Type B pancreatic cell (in vitro differentiated cells): ENCODE data around the gene NAE1. TPM values are rescaled to one million over a fixed set of nuclear protein-coding genes. Genes with fewer than 3 reads are reported as not detected.

Experiments used
- DNase-seq: peaks from one replicate; pipeline ENCODE4 v3.0.0; 2021; ENCODE audit warnings: mixed read lengths; ENCODE audit not compliant: unreplicated experiment; ENCODE audit errors: extremely low spot score
- H3K27ac Mint-ChIP-seq: 2 replicates; pipeline ENCODE4 v1.8.0; 2021; ENCODE audit warnings: mild to moderate bottlenecking, mixed read lengths
- H3K27me3 Mint-ChIP-seq: 2 replicates; pipeline ENCODE4 v1.8.0; 2021; ENCODE audit warnings: mixed read lengths
- H3K36me3 Mint-ChIP-seq: 2 replicates; pipeline ENCODE4 v1.8.0; 2021; ENCODE audit warnings: mixed read lengths
- H3K4me1 Mint-ChIP-seq: one replicate; pipeline ENCODE4 v1.8.0; 2021; ENCODE audit warnings: mixed read lengths; ENCODE audit not compliant: unreplicated experiment
- H3K4me3 Mint-ChIP-seq: 2 replicates; pipeline ENCODE4 v1.8.0; 2021; ENCODE audit warnings: mild to moderate bottlenecking, mixed read lengths
- H3K9me3 Mint-ChIP-seq: 2 replicates; pipeline ENCODE4 v1.8.0; 2021; ENCODE audit warnings: mixed read lengths
- total RNA-seq: library from RNA; stranded (reverse); gene quantifications from 2 replicates; pipeline ENCODE4 v1.2.1, GENCODE V29; 2021; ENCODE audit warnings: low replicate concordance
- TF ChIP-seq, protein P1 (sequence below): fragments of 200-600 bp; sonication (generic); conservative IDR thresholded peaks from 2 replicates; pipeline ENCODE4 v1.5.0; 2021; ENCODE audit warnings: antibody characterized with exemption, mild to moderate bottlenecking

The NAE1 gene
- total RNA-seq, 1 donor from 2014 or later, result 92.5 TPM

GRCh38 chr16:66786551-66786950, 44.2 kb downstream of the NAE1 start:
- TF ChIP-seq, protein P1, sequence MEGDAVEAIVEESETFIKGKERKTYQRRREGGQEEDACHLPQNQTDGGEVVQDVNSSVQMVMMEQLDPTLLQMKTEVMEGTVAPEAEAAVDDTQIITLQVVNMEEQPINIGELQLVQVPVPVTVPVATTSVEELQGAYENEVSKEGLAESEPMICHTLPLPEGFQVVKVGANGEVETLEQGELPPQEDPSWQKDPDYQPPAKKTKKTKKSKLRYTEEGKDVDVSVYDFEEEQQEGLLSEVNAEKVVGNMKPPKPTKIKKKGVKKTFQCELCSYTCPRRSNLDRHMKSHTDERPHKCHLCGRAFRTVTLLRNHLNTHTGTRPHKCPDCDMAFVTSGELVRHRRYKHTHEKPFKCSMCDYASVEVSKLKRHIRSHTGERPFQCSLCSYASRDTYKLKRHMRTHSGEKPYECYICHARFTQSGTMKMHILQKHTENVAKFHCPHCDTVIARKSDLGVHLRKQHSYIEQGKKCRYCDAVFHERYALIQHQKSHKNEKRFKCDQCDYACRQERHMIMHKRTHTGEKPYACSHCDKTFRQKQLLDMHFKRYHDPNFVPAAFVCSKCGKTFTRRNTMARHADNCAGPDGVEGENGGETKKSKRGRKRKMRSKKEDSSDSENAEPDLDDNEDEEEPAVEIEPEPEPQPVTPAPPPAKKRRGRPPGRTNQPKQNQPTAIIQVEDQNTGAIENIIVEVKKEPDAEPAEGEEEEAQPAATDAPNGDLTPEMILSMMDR, result no peak
- no peak for DNase-seq
- Mint-ChIP-seq H3K4me1 (no peaks in the 10 kb centered on the region), H3K27ac (no peak overlapping the region), H3K4me3 (no peak overlapping the region), H3K36me3 (no peaks in the 10 kb centered on the region), H3K27me3 (peaks cover 4% of the 10 kb centered on the region), H3K9me3 (no peaks in the 10 kb centered on the region)

DNA sequence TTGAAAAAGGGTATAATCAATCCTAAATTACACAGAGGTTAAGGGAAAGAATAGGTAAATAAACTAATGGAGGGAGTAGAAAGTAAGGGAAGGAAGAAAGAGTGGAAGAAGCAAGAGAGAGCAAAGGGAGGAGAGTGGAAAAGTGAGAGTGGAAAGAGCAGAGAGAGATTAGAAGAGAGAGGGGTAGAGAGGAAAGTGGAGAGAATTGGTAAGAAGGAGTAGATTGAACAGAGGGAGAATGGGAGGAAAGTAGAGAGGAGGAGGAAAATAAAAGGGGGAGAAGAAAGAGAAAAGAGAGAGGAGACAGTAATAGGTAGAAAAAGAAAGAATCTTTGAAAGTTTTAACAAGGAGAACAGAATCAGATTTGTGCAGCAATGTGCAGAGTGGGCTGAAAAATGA, 54.3 kb downstream of the NAE1 start:
- TF ChIP-seq, protein P1, result no peak
- no peaks in the 10 kb centered on the region for H3K27me3 Mint-ChIP-seq
- no peak for DNase-seq
- no peaks in the 10 kb centered on the region for H3K9me3 Mint-ChIP-seq
- no peaks in the 10 kb centered on the region for H3K4me1 Mint-ChIP-seq
- H3K4me3 Mint-ChIP-seq, result no peak overlapping the region
- no peaks in the 10 kb centered on the region for H3K36me3 Mint-ChIP-seq
- H3K27ac Mint-ChIP-seq, result no peak overlapping the region

DNA sequence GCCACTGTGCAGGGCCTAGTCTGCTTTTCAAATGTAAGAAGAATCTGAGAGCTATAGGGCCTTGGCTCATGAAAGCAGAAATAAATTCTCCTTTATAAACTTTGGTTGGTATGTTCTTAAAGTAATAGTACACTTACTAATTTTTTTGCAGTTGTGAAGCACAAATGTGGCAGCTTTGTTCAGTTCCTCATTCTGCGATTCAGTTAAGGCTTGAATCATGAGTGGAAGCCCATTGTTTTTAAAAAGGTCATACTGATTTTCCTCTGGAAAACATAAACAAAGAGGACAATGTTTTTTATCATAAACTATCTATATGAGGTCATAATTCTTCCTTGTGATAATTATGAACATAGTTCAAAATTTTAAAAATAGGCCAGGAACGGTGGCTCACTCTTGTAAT, 55.8 kb downstream of the NAE1 start:
- Mint-ChIP-seq H3K4me1 (no peaks in the 10 kb centered on the region), H3K4me3 (no peak overlapping the region), H3K36me3 (no peaks in the 10 kb centered on the region), H3K9me3 (no peaks in the 10 kb centered on the region), H3K27me3 (no peaks in the 10 kb centered on the region), H3K27ac (no peak overlapping the region)
- DNase-seq, result no peak
- TF ChIP-seq, protein P1, result no peak

DNA sequence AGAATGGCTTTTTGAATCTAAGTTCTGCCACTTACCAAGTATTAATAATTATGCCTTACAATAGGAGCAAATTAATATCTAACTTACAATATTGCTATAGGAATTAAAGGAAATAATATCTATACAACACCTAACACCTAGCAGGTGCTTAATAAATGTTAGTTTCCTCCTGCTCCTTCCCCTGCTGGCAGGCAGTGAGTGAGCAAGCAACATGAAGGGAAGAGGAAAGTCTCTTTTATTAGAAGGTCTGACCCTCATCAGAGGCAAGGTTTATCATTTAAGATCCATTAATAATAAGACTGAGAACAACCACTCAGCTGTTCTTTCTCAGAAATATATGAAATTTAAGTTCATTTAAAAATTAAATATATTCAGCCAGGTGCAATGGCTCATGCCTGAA, 72.7 kb downstream of the NAE1 start:
- Mint-ChIP-seq H3K9me3 (no peaks in the 10 kb centered on the region), H3K36me3 (no peaks in the 10 kb centered on the region), H3K4me3 (no peak overlapping the region), H3K4me1 (no peaks in the 10 kb centered on the region), H3K27me3 (peaks cover 25% of the 10 kb centered on the region), H3K27ac (no peak overlapping the region)
- TF ChIP-seq, protein P1, result peak; percentile 47
- no peak for DNase-seq

DNA sequence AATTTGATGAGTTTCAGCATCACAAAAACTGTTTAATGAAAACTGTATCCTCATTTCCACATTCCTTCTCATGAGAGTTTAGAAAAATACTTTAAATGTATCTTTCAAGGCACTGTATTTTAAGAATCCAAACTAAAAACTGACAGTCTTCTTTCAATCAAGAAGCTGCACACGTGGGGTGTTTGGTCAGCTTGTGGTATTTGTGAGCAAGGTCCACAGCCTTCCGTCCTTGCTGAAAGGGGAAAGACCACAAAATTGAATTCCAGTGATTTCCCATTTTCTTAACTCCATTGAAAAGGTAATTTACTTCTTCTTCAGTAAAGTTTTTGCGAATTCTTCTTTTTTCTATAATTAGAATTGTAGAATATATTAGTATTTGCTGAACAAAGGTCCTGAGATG, 76.0 kb downstream of the NAE1 start:
- Mint-ChIP-seq H3K27me3 (peaks cover 32% of the 10 kb centered on the region), H3K4me1 (peaks cover 12% of the 10 kb centered on the region), H3K27ac (no peak overlapping the region), H3K9me3 (no peaks in the 10 kb centered on the region), H3K36me3 (peaks cover 5% of the 10 kb centered on the region), H3K4me3 (no peak overlapping the region)
- TF ChIP-seq, protein P1, result no peak
- DNase-seq, result no peak

- TF ChIP-seq, protein P1, result no peak
- H3K27me3 Mint-ChIP-seq, result peaks cover 32% of the 10 kb centered on the region
- H3K9me3 Mint-ChIP-seq, result no peaks in the 10 kb centered on the region
- DNase-seq, result no peak
- H3K4me1 Mint-ChIP-seq, result peaks cover 18% of the 10 kb centered on the region
- no peak overlapping the region for H3K27ac Mint-ChIP-seq
- H3K4me3 Mint-ChIP-seq, result no peak overlapping the region
- H3K36me3 Mint-ChIP-seq, result peaks cover 5% of the 10 kb centered on the region
Observed at GRCh38 chr16:66754211-66754610, 76.6 kb downstream of the NAE1 start.
